NCI-H82 treated with DMSO at 0.1 percent for 48 hours (cell line): Measurements from ENCODE around the gene LRRC26.
"Not testable (repeated sequence)": the region's sequence is repeated elsewhere in the genome, so short reads cannot be mapped to it uniquely, and the experiment has no call there.

Source experiments
- DNase-seq: peaks from one replicate; lab custom pipeline; 2025; ENCODE audit not compliant: unreplicated experiment; lab: John Stamatoyannopoulos, UW

LRRC26 gene

DNA sequence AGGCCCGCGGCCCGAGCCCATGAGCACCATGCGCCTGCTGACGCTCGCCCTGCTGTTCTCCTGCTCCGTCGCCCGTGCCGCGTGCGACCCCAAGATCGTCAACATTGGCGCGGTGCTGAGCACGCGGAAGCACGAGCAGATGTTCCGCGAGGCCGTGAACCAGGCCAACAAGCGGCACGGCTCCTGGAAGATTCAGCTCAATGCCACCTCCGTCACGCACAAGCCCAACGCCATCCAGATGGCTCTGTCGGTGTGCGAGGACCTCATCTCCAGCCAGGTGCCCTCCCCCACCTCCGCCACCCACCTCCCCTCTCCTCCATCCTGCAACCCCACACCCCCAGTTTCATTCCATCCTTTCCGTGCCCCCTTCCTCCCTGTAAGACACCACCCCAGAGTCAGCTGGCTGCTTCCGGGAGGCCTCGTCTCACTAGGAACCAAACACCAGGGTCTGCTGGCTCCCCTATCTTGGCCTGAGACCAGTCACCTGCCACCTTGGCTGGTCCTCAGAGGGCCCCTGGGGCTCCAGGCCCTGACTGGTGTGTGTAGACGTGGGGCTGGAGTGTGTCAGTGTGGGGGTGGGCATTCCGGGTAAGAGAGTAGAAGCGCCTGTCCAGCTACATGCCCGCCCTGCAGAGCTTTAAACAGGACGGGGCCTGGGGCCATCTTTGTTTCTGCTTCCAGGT is 30.2 kb downstream of the LRRC26 start:
- DNase-seq, result no peak

GRCh38 chr9:137138722-137139467 is 31.0 kb downstream of the LRRC26 start, which contains the start of gene GRIN1:
Gene GRIN1, plus strand, starts transcription at chr9:137139154. Its CDS starts 333 bp downstream, at chr9:137139487.
- DNase-seq, result no peak

GRCh38 chr9:137138058-137138721 is 31.7 kb downstream of the LRRC26 start:
- peak; percentile 7 for DNase-seq

DNA sequence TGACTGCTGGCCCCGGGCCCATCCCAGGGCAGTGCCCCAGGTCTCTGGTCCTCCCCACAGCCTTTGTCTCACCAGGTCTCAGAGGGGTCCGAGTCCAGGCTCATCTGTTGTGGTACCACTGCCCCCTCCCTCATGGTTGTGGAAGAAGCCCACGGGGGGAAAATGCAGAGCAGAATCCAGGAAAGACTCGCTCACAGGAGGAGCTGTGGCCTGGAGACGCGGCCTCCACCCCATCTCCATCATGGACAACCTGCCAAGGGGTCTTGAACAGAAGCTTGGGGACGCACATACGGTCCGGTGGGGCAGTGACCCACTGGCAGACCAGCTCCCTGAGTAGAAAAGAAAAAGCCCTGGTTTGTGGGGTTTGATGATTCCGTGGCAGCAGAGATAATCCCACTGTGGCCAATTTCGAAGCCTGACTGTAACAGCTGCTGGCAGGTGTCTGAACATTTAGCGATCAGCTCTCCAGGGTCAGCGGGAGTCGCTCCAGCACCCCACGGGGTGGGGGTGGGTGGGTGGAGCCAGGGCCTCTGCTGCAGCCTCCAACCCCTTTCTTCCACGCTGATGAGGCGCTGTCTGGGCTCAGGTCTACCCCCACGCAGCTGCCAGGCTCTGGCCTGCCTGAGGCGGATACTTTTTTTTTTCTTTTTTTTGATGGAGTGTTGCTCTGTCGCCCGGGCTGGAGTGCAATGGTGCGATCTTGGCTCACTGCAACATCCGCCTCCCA is 32.8 kb downstream of the LRRC26 start:
- DNase-seq, result no peak

DNA sequence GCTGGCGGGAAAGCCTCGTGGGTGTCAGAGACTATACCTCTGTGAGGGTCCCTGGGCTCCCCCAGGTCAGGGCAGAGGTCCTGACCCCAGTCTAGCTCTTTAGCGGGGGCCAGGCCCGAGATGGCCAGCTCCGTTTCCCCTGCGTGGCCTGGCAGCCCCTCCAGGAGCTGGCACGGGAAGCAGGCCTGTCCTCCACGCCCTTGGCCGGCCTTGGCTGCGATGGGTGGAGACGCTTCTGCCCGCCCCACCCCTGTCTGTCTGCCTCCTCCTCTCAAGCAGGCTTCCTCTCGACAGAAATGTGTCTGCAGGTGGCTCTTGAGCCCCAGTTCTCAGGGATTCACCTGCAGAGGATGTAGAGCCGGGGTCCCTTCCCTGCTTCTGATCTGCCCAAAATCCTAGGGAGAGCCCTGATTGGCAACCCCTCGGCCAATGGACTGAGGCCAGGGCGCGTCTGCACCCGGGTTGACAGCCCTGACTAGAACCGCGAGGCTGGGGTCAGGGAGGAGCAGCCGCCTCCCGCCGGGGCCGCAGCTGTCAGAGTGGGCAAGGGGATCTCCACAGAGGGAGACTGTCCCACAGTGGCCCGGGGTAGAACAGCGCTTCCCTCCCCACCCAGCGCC is 33.5 kb downstream of the LRRC26 start:
- DNase-seq, result no peak

GRCh38 chr9:137135154-137135553 is 34.7 kb downstream of the LRRC26 start:
- DNase-seq, result not testable (repeated sequence)

GRCh38 chr9:137134191-137134590 is 35.7 kb downstream of the LRRC26 start:
- DNase-seq, result no peak

DNA sequence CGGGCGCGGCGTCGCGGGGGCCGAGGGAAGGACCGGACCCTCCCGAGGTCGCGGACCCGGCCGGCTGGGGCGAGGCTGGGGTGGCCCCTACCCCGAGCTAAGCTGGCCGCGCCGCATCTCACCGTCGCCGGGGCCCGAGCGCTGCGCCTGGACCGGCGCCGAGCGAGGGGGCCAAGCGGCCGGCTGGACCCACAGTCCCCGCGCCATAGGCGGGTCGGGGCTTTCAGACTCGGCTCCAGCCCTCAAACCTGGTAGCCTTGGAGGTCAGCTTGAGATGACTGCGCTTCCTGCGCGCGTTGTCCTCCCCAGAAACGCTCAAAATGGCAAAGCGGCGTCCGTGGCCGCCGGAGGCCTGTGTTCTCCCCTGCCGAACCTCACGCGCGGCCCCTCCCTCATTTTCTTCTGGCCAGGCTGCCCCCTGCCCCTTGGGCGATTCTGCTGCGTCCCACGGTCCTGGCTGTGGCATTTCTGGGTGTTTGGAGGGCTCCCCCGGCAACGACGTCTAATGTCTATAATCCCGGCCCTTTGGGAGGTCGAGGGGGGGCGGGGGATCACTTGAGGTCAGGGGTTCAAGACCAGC is 39.6 kb downstream of the LRRC26 start:
- DNase-seq, result no peak

GRCh38 chr9:137129456-137130175 is 40.2 kb downstream of the LRRC26 start:
- peak; percentile 37 for DNase-seq

DNA sequence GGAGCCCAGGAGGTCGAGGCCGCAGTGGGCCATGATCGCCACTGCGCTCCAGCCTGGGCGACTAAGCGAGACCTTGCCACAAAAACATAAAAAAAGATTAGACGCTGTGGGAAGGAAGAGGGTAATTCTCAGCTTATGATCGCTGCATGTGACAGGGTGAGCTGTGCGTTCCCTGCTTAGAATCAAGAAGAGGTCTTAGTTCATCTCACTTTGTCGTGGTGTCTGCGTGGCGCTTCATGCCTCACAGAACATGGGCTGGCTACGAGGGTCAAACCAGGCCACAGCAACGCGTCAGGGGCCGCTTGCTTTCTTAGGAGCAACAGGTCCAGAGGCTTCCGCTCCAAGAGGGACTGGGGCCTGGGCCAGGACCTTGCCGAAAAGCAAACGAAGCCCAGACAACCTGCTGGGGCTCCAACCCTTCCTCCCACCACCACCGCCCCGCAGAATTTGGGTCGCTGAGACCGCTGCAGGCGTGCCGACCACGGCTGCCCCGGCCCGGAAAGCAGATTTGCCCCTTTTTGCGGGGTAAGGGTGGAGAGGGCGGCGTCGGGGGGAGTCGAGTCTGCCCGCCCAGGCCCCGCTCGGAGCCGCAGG is 40.9 kb downstream of the LRRC26 start:
- no peak for DNase-seq

GRCh38 chr9:137128158-137128861 is 41.5 kb downstream of the LRRC26 start:
- DNase-seq, result no peak

- DNase-seq, result no peak
These were observed 42.3 kb downstream of the LRRC26 start for GRCh38 chr9:137127301-137128157.

DNA sequence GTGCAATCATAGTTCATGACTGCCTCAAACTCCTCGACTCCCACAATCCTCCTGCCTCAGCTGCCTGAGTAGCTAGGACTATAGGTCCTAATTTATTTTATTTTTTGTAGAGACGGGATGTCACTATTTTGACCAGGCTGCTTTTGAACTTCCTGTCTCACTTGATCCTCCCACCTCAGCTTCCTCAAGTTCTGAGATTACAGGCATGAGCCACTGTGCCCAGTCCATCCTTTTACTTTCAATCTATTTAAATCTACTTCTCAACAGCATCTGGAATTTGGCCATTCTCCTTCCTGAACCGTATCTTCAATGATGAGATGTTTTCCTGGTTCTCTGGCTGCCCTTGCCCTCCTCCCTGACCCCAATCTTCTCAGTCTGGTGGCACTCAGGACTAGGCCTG is 43.1 kb downstream of the LRRC26 start:
- DNase-seq, result no peak

DNA sequence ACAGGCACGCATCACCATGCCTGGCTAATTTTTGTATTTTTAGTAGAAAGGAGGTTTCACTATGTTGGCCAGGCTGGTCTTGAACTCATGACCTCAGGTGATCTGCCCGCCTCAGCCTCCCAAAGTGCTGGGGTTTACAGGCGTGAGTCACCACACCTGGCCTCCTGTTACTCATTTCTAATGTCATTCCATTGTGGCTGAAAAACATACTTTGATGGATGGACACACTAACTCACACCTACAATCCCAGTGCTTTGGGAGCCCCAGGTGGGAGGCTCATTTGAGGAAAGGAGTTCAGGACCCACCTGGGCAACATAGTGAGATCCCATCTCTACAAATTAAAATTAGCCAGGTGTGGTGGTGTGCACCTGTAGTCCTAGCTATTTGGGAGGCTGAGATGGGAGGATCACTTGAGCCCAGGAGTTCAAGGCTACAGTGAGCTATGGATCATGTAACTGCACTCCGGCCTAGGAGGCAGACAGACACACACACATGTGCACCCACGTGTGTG is 45.8 kb downstream of the LRRC26 start:
- not testable (repeated sequence) for DNase-seq

DNA sequence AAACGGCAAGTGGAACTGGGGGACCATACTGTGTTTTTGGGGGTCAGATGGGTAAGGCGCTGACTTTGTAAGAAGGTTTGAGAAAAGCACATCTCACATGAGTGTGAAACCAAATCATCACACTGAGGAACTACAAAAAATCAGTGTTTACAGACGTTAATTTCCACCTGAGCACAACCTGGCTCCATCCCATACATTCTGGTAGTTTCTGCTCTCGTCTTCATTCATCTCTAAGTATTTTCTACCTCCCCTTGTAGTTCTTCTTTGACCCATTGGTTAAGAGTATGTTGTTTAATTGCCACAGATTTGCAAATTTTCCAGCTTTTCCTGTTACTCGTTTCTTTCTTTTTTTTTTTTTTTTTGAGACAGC is 46.4 kb downstream of the LRRC26 start:
- no peak for DNase-seq

DNA sequence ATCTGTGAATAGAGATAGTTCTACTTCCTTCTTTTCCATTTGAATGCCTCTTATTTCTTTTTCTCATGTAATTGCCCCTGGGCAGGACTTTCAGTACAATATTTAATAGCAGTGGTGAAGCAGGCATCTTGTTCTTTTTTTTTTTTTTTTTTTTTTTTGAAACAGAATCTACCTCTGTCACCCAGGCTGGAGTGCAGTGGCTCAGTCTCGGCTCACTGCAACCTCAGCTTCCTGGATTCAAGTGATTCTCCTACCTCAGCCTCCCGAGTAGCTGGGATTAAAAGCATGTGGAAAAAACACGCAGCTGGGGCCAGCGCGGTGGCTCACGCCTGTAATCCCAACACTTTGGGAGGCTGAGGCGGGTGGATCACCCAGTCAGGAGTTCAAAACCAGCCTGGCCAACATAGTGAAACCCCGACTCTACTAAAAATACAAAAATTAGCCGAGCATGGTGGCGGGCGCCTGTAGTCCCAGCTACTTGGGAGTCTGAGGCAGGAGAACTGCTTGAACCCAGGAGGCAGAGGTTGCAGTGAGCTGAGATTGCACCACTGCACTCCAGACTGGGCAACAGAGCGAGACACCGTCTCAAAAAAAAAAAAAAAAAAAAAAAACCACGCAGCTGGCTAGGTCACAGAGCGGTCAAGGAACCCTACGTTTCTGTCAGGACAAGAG is 46.9 kb downstream of the LRRC26 start:
- DNase-seq, result not testable (repeated sequence)
